Dermis microvascular lymphatic vessel endothelial cell (primary cell): ENCODE measurements around the gene CASZ1. TPM values are rescaled to one million over a fixed set of nuclear protein-coding genes. Genes with fewer than 3 reads are reported as not detected.

Experiments used
- DNase-seq, 2 donors: peaks; one replicate each; pipeline versions ENCODE4 v3.0.0 to v3.0.0-alpha.2; 2010; ENCODE audit warnings: low read depth in 2 of 2
- total RNA-seq: library from RNA; depleted of rRNA; stranded (reverse); fragments of >200 nt; gene quantifications from 2 replicates; pipeline ENCODE4 v1.2.1, GENCODE V29; 2014

CASZ1 gene
- total RNA-seq, 1 donor from 2014 or later: 1.4 TPM

DNA sequence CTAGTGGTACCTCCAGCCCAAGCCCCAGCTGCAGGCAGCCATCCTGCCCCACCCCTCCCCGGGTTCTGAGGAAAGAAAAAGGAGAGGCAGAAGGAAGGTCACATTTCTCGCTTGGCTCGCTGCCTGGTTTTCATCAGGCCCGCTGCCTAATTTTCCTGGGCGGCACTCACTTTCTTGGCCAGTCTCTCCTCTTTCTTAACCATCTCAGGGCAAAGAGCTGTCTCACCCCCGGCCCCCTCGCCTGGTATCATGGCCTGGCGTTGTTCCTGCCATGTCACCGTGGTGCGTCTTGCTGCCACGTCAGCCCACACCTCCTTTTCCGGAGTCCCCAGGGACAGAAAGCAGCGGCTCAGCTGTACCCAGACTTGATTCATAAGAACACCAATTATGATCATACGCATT, 26.6 kb upstream of the CASZ1 start:
- no peak for DNase-seq

DNA sequence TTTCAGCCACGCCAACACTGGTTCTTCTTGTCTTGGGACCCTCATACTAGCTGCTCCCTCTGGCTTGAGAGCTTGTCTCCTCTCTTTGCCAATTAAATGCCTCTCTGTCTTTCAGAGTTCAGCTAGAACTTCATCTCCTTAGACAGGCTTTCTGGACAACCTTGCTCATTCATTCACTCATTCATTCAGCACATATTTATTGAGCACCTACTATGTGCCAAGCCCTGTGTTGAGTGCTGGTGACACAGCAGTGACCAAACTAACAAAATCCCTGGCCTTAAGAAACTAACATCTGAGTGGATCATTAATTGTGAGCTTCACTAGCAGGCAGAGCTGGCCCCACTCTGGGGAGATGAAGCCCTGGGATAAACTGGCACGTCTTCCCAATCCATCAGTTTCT, 24.9 kb upstream of the CASZ1 start:
- DNase-seq: no peak

- DNase-seq: no peak
Observed at GRCh38 chr1:10820422-10820821, 24.0 kb upstream of the CASZ1 start.

DNA sequence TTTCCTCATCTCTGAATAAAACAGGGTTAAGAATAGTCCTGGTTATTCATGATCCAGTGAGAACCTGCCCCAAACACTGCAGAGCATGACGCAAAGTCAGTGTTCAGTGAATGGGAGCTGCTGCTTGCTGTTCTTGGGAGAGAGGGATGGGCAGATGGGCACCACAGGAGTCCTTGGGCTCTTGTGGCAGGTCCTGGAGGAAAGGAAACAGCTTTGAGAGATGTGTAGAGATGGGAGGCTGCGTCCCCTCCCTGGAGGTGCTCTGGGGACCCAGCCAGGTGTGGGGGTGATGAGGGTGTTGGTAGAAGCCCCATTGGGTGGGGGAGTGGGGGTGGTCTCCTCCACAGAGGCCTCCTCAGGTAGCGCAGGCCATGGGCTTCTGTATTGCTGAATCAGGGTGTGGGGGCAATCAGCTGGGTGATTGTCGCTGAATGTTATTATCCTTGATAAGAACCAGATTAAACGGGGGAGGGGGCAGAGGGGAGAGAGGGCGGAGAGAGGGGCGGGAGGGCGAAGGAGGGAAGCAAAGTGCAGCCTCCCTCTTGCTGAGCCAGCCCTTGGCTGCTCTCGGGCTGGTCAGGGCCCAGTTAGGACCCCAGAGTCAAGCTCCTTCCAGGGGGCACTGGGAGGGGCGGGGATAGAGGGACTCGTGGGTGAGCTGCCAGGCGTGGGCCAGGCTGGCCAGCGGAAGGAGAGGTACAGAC, 22.9 kb upstream of the CASZ1 start:
- DNase-seq: no peak

DNA sequence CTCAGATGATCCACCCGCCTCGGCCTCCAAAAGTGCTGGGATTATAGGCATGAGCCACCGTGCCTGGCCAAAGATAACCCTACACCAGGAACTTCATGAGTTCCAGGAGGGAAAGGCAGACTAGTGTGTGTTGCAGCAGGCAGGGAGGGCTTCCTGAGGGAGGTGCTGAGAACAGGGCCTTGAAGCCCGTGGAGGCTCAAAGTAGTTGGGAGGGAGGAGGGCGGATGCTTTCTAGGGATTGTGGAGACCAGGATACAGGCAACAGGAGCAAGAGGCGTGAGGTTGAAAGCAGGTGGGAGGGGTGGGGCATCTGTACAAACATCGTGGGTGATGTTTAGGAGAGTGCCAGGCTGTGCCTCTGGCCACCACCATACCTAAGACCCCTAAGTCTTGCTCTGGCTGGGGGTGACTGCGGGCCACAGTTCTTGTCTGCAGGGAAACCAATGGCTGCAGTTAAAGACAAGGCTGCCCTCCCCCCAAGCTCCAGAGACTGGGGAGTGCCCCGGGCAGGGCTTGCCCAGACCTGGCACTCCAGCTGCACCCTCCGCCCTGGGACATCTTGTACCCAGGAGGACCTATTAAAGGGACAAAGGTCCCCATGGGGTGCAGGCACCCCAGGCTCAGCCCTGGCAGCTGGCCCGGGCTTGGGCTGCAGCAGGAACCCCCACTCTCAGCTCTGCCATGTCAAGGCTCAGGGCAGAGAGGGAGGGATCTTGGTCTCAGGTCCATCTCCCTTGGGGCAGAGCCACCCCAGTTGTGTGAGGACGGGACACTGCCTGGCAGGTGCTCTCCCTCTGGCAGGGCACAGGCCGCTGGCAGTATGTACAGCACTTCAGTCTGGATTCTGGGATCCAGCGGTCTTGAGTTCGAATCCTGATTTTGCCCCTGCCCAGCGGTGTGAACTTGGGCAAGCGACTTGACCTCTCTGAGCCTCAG, 22.1 kb upstream of the CASZ1 start:
- no peak for DNase-seq

DNA sequence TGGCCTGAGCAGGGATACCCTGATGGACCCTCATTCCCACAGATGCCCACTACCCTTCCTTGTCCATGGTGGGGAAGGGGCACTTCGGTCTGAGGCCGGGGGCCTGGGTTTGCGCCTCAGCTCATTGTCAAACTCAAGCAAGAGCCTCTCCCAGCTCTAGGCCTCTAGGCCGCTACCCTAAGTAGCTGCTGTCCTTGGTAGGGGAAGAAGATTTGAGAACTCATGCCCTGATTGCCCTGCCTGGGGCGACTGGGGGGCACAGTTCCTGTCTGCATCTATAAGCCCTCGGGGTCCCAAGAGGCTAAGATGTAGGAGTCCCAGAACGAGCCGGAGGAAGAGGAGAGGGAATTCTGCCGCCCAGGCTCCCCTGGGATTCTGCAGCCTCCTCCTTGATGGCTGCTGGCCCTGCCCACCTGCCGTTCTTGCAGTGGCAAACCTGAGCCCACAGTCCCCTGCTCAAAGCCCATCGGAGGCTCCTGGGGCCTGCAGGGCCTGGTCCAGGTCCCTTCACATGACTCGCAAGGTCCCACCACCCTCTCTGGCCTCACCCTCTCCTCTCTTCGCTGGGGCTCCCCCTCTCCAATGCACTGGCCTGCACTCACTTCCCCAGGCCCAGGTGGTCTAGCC, 20.4 kb upstream of the CASZ1 start:
- no peak for DNase-seq

DNA sequence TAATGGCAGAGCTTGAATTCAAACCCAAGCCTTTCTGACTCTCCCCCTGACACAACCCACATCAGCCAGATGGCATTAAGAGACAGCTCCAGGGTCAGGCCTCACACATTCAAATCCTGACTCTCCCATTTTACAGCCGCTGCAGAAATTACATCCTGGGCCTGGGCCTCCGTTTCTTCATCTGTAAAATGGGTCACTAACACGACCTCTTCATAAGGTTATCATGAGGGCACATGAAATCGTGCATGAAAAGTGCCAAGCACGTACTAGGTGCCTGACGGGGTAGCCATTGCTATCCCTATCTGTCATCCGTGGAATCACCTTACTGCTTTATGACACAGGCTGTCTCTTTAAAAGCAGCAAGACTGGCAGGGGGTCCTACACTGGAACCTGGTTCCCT, 19.8 kb upstream of the CASZ1 start:
- DNase-seq: no peak

GRCh38 chr1:10815858-10816195, 19.4 kb upstream of the CASZ1 start:
- no peak for DNase-seq

DNA sequence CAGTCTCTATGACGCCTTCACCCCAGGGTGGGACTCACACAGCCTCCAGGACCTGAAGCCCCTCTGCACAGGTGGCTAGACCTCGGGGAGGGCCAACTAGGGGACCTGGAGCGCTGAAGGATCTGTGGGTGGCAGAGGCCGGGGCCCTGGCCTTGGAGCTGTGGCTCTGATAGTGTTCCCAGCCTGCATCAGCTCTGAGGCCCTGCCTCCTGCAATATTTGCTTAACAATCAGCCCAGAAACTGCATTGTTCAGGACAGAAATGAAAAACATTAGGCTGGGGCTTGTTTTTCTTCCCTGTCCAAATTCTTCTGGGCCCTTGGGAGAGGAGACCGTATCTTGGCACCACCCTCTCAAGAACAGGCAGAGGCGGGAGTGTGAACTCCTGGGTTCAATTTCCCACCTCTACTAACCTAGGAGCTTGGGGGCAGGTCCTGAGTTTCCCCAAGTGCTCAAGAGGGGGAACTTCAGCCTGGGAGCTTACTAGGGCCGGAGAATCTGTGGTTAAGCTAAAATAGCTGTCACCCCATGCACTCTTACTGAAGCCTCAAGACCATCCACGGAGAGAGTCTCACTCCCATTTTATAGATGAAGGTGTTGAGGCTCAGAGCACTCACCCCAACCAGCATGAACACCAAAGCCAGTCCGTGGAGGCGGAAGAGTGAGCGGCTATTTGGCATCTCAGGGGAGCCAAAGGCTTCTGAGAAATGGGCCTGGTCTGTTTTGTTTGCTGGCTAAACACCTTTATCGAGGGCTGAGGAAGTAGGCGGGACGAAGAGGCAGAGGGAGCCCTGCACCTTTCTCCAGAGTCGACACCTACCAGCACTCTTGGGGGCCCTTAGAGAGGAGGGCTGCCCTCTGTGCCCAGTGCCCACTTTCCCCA, 18.8 kb upstream of the CASZ1 start:
- DNase-seq: no peak

GRCh38 chr1:10814312-10814711, 17.9 kb upstream of the CASZ1 start:
- DNase-seq: no peak

- no peak for DNase-seq
Observed at GRCh38 chr1:10813799-10814198, 17.4 kb upstream of the CASZ1 start.

GRCh38 chr1:10812387-10812915, 16.0 kb upstream of the CASZ1 start:
- DNase-seq: no peak

DNA sequence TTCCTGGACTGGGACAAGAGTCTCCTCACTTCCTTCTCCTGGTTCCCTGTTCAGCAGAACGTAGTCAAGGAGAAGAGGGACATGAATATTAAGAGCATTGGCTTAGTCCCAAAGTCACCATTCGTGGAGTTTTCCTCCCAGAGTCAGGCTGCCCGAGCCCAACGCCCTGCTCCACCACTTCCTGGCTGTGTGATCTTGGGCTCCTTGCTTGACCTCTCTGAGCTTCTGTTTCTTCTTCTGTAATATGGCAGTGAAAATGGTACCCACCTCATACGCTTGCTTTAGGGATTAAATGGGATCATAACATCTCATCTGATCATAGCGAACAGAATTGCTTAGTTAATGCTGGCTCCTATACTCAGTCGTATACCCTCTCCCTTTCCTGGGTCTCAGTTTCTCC, 12.0 kb upstream of the CASZ1 start:
- DNase-seq: no peak

GRCh38 chr1:10806966-10807365, 10.5 kb upstream of the CASZ1 start:
- no peak for DNase-seq

GRCh38 chr1:10803971-10804820, 7.8 kb upstream of the CASZ1 start:
- no peak for DNase-seq

GRCh38 chr1:10802944-10803715, 6.7 kb upstream of the CASZ1 start:
- DNase-seq: no peak

GRCh38 chr1:10800778-10801177, 4.3 kb upstream of the CASZ1 start:
- DNase-seq: no peak

- DNase-seq: no peak
Observed at GRCh38 chr1:10799726-10800125, 3.3 kb upstream of the CASZ1 start.

DNA sequence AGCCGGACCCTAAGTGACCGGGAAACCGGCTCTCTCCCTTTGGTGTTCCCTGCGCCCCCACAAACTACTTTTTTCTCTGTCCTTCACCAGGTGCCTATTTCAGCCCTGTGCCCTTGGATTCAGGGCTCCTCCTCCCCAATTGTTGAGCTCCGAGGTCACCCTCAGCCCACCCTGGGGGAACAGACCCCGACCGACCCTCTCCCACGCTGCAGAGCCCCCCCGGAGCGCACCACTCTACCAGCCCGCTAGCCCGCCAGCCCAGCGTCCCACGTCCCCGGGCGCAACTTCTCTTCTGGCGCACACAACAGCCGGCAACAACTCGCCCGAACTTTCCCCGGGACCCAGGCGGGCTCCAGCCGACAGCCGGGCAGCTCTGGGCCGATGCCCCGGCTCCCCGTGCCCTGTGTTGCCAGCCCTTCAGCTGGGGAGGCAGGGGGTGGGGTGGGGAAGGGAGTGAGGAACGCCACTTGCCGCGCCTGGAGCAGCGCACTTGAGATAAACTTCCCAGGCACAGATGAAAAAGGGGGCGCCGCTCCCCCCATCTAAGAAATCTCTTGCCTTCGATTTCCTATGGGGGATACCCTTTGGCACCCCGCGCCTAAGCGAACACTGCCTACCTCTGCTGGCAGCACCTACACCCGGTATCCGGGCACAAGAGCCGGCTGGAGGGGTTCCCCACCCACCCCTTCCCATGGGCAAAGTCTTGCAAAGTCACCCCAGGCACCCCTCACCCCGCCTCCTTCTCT, 997 bp downstream of the CASZ1 start:
- no peak for DNase-seq
